ENCODE data around the gene PON3. TPM values are rescaled to one million over a fixed set of nuclear protein-coding genes. Genes with fewer than 3 reads are reported as not detected.

The PON3 gene
- total RNA-seq, 1 experiment from 2014 or later: 15.0 TPM

DNA sequence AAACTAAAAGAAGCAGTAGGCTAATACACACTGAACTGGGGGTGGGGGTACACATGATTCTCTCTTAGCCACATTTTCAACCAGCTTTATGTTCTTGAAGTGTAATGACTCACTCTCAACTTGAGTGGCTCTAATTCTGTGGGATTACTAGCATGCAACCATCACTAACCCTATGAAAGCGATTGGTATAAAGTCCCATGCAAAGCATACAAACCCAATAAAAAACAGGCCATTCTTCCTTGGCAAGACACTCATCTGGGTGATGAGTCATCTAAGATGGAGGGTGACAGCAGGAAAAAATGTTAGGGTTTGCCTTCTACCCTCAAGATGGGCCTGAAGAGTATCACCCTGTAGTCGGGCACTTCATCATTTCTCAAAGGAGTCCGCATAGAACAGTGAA lies 14.9 kb upstream of the PON3 start:
- no peaks in the 10 kb centered on the region; the same call in 1 of the 2 replicates for H3K36me3 ChIP-seq (ENCODE audit: control insufficient read depth, insufficient read depth, low read length)
- no peaks in the 10 kb centered on the region for H3K9me3 Mint-ChIP-seq (ENCODE audit: unreplicated experiment)
- CTCF ChIA-PET: interaction anchor here (1.2 to 2.1 kb wide), 2 partner anchors 14 to 66 kb away, joined by 4 to 6 read pairs; no protein-coding TSS in a partner anchor

DNA sequence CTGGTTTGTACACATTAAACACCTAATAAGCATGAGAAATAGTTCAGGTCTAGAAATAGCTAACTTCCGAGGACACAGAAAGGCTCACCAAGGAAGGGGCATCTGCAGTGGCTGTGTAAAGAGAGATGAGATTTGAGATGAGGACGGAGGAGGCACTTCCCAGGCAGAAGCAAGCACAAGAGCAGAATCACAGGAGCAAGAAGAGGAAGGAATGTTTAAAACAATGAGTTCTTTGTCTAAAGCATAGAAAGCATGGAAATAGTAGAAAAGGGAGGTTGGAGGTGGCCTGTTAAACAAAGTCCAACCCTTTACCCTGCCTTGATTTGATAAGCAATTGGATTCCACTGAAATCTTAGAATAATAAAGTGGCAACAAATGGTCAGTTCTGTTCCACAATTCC lies 11.6 kb upstream of the PON3 start:
- peaks cover 43% of the 10 kb centered on the region for H3K36me3 Mint-ChIP-seq (ENCODE audit: insufficient read depth, unreplicated experiment)
- no peaks in the 10 kb centered on the region for H3K27me3 ChIP-seq (replicated peaks; ENCODE audit: control insufficient read depth, insufficient read depth, low read length)
- no peaks in the 10 kb centered on the region; the same call in 1 of the 2 replicates for H3K36me3 ChIP-seq (ENCODE audit: control insufficient read depth, insufficient read depth, low read length)
- intact Hi-C loops (cut with micrococcal nuclease; ENCODE audit: unreplicated experiment): no loop called here
- ChIA-PET POLR2A (no interaction called here), CTCF (interaction anchor here (1.1 kb wide), 1 partner anchor 11 kb away, joined by 3 read pairs; no protein-coding TSS in a partner anchor)
- H3K27ac Mint-ChIP-seq (ENCODE audit: unreplicated experiment): peak overlapping the region; percentile 14
- DNase-seq: no peak
- H3K4me3 ChIP-seq (ENCODE audit: low read depth, low read length): no peak overlapping the region
- H3K4me1 ChIP-seq: no peaks in the 10 kb centered on the region
- no TSS peak for BruUV-seq (replicated peaks)
- H3K4me3 Mint-ChIP-seq (ENCODE audit: unreplicated experiment): no peak overlapping the region
- no peaks in the 10 kb centered on the region for H3K27me3 Mint-ChIP-seq (ENCODE audit: insufficient read depth, unreplicated experiment)
- H3K9me3 ChIP-seq: no peaks in the 10 kb centered on the region
- TF ChIP-seq, protein P1, sequence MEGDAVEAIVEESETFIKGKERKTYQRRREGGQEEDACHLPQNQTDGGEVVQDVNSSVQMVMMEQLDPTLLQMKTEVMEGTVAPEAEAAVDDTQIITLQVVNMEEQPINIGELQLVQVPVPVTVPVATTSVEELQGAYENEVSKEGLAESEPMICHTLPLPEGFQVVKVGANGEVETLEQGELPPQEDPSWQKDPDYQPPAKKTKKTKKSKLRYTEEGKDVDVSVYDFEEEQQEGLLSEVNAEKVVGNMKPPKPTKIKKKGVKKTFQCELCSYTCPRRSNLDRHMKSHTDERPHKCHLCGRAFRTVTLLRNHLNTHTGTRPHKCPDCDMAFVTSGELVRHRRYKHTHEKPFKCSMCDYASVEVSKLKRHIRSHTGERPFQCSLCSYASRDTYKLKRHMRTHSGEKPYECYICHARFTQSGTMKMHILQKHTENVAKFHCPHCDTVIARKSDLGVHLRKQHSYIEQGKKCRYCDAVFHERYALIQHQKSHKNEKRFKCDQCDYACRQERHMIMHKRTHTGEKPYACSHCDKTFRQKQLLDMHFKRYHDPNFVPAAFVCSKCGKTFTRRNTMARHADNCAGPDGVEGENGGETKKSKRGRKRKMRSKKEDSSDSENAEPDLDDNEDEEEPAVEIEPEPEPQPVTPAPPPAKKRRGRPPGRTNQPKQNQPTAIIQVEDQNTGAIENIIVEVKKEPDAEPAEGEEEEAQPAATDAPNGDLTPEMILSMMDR (IDR thresholded peaks at IDR 0.05; ENCODE audit: insufficient read depth in 1 of 2, low read depth in 1 of 2, low read length in 1 of 2, severe bottlenecking in 1 of 2, unreplicated experiment in 1 of 2): no peak
- peaks cover 11% of the 10 kb centered on the region for H3K4me1 Mint-ChIP-seq (ENCODE audit: low read depth, unreplicated experiment)
- H3K9me3 Mint-ChIP-seq (ENCODE audit: unreplicated experiment): no peaks in the 10 kb centered on the region

More for the DNA sequence above, 14.9 kb upstream of the PON3 start:
- intact Hi-C loops (cut with micrococcal nuclease; ENCODE audit: unreplicated experiment): no loop called here
- no TSS peak for BruUV-seq (replicated peaks)
- peaks cover 41% of the 10 kb centered on the region for H3K36me3 Mint-ChIP-seq (ENCODE audit: insufficient read depth, unreplicated experiment)
- no peak overlapping the region for H3K27ac Mint-ChIP-seq (ENCODE audit: unreplicated experiment)
- Histone ChIP-seq H3K4me1 (no peaks in the 10 kb centered on the region), H3K27me3 (replicated peaks; ENCODE audit: control insufficient read depth, insufficient read depth, low read length) (no peaks in the 10 kb centered on the region), H3K4me3 (ENCODE audit: low read depth, low read length) (no peak overlapping the region), H3K9me3 (no peaks in the 10 kb centered on the region)
- no peaks in the 10 kb centered on the region for H3K27me3 Mint-ChIP-seq (ENCODE audit: insufficient read depth, unreplicated experiment)
- peaks cover 11% of the 10 kb centered on the region for H3K4me1 Mint-ChIP-seq (ENCODE audit: low read depth, unreplicated experiment)
- TF ChIP-seq, protein P1 (IDR thresholded peaks at IDR 0.05; ENCODE audit: insufficient read depth in 1 of 2, low read depth in 1 of 2, low read length in 1 of 2, severe bottlenecking in 1 of 2, unreplicated experiment in 1 of 2): no peak
- POLR2A ChIA-PET: no interaction called here
- no peak overlapping the region for H3K4me3 Mint-ChIP-seq (ENCODE audit: unreplicated experiment)
- DNase-seq: no peak

DNA sequence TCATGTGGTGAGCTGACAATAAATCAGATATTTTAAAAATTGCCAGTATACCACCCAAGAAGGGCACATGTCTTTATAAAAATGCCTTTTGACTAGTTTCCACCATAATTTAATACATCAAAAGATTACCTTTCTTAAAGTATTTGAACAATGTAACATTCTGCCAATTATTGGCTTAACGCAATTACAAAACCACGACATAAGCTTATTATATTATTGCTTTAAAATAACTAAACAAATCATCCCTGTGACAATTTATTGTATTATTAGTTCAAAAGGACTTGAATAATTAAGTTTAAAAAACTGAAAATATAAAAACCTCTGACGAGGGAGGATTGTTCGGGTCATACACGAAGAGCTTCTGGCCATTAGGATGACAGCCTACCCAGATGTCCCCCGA lies 9.6 kb upstream of the PON3 start:
- POLR2A ChIA-PET: no interaction called here

More for the DNA sequence above, 9.6 kb upstream of the PON3 start:
- DNase-seq: no peak
- Mint-ChIP-seq H3K4me1 (ENCODE audit: low read depth, unreplicated experiment) (peaks cover 11% of the 10 kb centered on the region), H3K36me3 (ENCODE audit: insufficient read depth, unreplicated experiment) (peaks cover 45% of the 10 kb centered on the region), H3K9me3 (ENCODE audit: unreplicated experiment) (no peaks in the 10 kb centered on the region), H3K27ac (ENCODE audit: unreplicated experiment) (no peak overlapping the region), H3K4me3 (ENCODE audit: unreplicated experiment) (no peak overlapping the region), H3K27me3 (ENCODE audit: insufficient read depth, unreplicated experiment) (no peaks in the 10 kb centered on the region)
- H3K9me3 ChIP-seq: no peaks in the 10 kb centered on the region
- no peak overlapping the region for H3K4me3 ChIP-seq (ENCODE audit: low read depth, low read length)
- CTCF ChIA-PET: interaction anchor here (1.8 kb wide), 1 partner anchor 9 kb away, joined by 7 read pairs; the partner anchor contains the start of gene PON3
- no peaks in the 10 kb centered on the region for H3K27me3 ChIP-seq (replicated peaks; ENCODE audit: control insufficient read depth, insufficient read depth, low read length)
- H3K4me1 ChIP-seq: no peaks in the 10 kb centered on the region
- no TSS peak for BruUV-seq (replicated peaks)
- H3K36me3 ChIP-seq (ENCODE audit: control insufficient read depth, insufficient read depth, low read length): no peaks in the 10 kb centered on the region; the same call in 1 of the 2 replicates
- TF ChIP-seq, protein P1 (IDR thresholded peaks at IDR 0.05; ENCODE audit: insufficient read depth in 1 of 2, low read depth in 1 of 2, low read length in 1 of 2, severe bottlenecking in 1 of 2, unreplicated experiment in 1 of 2): no peak
- intact Hi-C loops (cut with micrococcal nuclease; ENCODE audit: unreplicated experiment): no loop called here
